Adipose tissue (tissue), 3 donors: ENCODE data around the gene VAT1L. TPM values are rescaled to one million over a fixed set of nuclear protein-coding genes. Genes with fewer than 3 reads are reported as not detected.

Experiments
- H3K27ac ChIP-seq: one replicate; pipeline ENCODE4 v1.5.1; 2013; ENCODE audit warnings: low read depth, low read length
- WGBS, 3 donors: extraction: QIAGEN DNeasy Blood & Tissue Kit; methylation state at CpG; one replicate each; pipeline ENCODE4 v1.1.7; 2013; 5-methylcytosine and 5-hydroxymethylcytosine counted together
- polyA plus RNA-seq, 3 donors: library from polyadenylated mRNA; stranded (reverse); fragments of 200-250 nt; gene quantifications; one replicate each; pipeline ENCODE4 v1.2.3, GENCODE V29; 2013
- donor health status: healthy with polysubstance abuse.
- donor health status: Bipolar disorder and iron deficiency.
- donor health status: healthy.

Gene VAT1L
- polyA plus RNA-seq, 3 donors = 0.22 to 1.1 (median 1.0) TPM

DNA sequence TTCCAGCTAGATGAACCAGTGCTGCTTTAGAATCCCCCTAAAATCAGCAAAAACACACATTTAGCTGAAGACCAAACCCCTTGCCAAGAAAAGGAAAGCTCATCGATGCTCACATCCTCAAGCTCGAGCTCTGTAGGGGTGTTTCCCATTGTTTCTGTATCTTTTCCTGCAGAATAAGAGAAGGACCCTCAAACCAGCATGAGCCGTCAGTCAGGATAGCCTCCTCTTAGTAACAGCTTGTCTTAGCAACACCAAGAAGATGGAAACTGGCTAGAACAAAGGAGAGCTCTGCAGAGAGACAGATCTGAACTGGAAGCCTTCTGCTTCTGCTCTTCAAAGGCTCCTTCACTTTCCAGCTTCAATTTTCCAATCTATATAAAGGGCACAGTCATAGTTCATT is 32.0 kb downstream of the VAT1L start:
- 46 to 74% (median 68%) methylated on average over 3 of the region's 3 CpGs for WGBS, 3 donors
- H3K27ac ChIP-seq = no peak overlapping the region

DNA sequence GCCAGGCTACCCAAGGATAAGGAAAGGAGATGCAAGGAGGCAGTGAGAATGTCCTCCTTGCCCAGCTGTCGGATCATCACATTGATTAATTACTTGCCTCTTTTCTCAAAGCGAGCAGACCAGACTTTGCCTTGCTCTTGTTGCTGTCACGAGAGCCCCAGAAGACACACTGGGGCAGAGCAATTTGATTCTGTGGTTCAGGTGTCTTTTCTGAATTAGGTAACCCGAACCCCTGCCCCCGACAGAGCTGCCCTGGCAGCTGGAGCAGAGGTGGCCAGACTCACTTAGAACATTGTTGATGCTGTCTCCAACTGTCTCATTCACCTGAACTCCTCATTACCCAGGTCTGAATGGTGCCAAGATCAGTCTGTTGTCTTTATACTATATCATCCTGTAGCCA is 34.3 kb downstream of the VAT1L start:
- H3K27ac ChIP-seq = no peak overlapping the region
- WGBS, 3 donors = 78 to 83% (median 79%) methylated on average over 5 of the region's 5 CpGs

DNA sequence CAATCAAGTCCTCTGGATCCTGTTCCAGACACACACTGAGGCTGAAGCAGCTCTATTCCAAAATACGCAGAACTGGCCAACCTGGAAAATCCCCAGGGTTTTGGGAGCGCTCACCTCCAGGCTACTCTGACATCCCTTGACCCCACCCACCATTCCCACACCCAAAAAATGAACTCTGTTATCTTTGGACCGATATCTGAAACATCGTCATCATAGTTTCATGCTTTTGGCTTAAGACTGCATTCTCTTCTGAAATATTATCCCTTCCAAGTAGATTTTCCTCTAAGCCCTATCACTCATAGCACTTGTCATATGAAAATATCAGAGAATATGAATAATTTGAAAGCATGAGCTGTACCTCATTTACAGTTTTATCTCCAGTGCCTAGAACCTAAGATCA is 34.7 kb downstream of the VAT1L start:
- H3K27ac ChIP-seq = no peak overlapping the region
- 63 to 66% (median 65%) methylated on average over 4 of the region's 4 CpGs for WGBS, 3 donors

DNA sequence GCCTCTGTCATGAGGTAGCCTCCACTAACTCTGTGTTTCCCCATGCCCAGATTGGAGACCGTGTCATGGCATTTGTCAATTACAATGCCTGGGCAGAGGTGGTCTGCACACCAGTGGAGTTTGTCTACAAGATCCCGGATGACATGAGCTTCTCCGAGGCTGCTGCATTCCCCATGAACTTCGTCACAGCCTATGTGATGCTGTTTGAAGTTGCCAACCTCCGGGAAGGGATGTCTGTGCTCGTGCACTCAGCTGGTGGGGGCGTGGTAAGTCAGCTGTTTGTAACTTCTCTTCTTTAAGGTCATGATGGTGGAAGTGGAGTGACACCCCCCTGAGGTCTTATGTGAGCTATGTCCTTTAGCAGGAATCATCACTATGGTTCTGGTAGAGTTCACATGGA is 36.8 kb downstream of the VAT1L start:
- WGBS, 3 donors = 87 to 90% (median 88%) methylated on average over 7 of the region's 7 CpGs

DNA sequence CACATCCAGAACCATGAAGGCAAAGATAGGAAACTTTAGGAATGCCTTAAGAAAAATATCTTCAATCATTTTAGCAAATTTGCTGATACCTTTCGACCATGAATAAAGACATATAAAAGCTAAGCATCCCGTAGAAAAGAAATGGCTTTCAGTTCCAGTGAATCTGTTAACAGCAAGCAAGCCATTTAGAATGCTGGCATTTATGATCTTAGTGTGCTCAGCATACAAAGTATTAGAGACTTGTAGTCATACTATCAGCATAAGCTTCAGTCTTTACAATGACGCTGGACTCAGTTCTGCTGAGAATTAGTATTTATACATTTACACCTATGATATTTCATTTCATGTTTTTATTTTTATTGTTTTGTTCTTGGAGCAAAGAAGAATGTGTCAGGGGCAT is 38.7 kb downstream of the VAT1L start:
- no peak overlapping the region for H3K27ac ChIP-seq
- WGBS, 3 donors = 83 to 91% (median 88%) methylated on average over 3 of the region's 3 CpGs

More for the DNA sequence above, 36.8 kb downstream of the VAT1L start:
- no peak overlapping the region for H3K27ac ChIP-seq

DNA sequence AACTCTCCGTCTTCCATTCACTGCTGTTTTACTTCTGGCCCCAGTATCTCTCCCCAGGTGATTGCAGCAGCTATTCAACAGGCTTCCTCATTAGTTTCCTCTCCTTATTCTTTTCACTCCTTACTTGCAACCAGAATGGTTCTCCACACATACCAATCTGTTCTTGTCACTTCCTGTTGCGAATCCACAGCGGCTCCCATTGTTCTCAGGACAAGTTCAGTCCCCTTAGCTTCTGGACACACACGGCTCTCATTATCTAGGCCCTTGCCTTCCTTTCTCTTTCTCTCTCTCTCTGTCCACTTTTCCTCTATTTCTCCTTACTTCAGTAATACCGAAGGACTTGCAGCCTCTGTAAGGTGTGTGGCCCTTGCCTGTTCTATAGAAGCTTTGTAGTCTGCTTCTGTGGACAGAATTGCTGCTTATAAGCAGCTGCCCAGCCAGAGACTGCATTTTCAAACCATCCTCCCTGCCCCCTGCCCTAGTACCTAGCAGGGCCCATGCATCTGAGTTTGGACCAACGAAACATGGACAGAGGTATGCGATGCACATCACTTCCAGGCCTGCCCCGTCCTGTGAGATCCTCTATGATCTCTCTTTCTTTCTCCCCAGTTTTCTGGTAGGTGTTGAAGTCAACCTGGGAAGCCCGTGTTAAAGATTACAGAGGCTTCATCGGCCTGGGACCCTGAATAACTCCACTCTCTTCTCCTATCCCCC is 45.7 kb downstream of the VAT1L start:
- H3K27ac ChIP-seq = no peak overlapping the region
- 66 to 85% (median 68%) methylated on average over 10 of the region's 10 CpGs for whole genome bisulfite sequencing, 3 donors

DNA sequence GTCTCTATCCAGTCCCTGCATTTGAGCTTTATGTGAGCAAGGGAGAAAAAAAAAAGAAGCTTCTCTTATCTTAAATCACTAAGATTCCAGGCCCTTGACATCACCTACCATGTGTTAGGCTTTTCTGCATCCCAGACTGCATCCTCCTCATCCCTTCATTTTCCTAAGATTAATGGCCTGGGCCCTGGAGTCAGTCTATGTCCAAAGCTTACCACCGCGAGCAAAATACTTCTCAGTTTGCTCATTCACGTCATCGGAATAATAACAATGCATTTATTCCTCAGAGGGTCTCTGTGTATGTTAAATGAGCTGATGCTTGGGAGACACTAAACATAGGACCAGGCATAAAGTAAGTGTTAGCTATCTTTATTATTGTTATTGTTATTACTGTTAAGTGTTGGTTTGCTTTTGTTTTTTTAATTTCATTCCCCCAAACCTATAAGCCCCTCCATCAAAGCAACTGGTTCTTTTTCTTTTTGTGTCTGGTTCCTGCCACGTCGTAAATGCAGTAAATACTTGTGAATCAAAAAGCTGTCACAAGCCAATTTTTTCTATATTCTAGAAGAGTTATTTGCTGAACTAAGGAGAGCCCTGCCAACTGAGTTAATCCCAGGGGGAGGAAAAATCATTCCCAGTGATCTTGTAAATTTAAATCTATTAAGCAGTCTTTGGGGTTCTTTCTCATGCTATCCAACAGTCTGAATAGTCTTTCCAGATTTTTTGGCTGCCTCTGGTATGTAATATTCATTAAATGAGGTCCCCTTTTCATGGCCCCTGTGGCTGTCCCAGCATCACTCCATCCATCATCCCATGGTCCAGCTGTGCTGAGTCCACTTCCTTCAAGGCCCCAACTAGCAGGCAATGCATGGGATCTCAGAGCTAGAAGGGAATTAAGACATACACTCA is 46.5 kb downstream of the VAT1L start:
- no peak overlapping the region for H3K27ac ChIP-seq
- WGBS, 3 donors = 65 to 85% (median 69%) methylated on average over 6 of the region's 6 CpGs

DNA sequence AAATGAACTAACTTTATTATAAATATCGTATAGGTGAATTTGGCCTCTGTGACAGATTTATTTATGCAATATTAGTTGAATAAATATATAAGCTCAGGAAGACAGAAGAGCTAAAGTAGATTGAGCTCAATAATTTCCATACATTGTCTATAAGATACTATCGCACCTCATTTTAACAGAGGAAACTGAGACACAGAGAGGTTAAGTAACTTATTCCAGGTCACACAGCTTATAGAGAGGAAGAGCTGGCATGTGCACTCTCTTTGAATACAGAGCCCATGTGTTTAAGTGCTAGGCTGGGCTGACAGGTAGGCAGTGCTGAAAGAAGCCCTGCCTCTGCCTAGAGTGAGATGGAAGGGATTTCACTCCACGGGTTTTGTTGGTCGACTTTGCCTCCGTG is 48.4 kb downstream of the VAT1L start:
- no peak overlapping the region for H3K27ac ChIP-seq
- 85 to 93% (median 91%) methylated on average over 5 of the region's 5 CpGs for WGBS, 3 donors

DNA sequence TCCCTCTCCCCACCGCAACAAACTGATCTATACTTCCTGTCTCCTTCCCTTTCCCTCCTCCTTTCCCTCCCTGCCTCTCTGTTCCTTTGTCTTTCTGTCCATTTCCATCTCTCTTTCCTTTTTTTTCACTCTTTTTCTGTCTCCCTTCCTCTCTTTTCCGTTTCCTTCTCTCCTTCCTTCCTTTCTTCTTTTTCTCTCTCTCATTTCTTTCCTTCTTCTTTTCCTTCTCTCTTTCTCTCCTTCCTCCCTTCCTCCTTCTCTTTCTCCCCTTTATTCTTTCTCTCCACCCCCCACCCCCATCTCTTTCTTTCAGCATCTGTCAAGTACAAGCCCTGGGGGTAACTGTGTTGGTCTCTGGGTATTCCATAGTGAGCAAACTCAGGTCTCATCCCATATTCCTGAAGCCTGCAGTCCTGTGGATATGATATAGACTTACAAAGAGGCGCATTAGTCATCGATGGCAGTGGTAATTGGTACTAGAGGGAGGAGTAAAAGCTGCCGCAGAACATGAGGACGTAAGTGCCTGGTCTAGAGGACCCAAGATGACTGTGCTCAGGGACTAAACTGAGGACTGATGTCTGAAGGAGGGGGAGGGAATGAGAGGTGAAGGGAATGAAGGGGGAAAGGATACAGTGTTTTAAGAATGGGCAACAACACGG is 50.4 kb downstream of the VAT1L start:
- no peak overlapping the region for H3K27ac ChIP-seq

DNA sequence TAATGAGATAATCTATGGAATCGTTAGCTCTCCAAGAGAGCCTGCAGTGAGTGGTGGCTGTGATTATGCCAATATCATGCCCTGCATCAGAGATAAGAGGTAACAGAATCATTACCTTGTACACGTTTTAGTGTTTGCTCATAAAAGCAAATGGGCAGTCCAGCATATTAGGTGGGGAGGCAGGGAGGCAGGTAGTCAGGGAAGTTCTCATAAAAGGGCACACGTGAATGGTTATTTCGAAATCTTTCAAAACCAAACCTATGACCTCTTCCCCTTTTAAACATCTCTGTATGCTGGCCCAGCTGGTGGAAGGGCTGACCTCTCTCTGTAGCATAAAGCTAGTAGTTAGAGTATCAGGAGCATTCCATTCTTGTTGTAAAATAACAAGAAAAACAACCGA is 51.7 kb downstream of the VAT1L start:
- no peak overlapping the region for H3K27ac ChIP-seq
- WGBS, 3 donors = 46 to 63% (median 60%) methylated on average over 5 of the region's 5 CpGs

More for the DNA sequence above, 50.4 kb downstream of the VAT1L start:
- WGBS, 3 donors = 75 to 84% (median 81%) methylated on average over 7 of the region's 7 CpGs

DNA sequence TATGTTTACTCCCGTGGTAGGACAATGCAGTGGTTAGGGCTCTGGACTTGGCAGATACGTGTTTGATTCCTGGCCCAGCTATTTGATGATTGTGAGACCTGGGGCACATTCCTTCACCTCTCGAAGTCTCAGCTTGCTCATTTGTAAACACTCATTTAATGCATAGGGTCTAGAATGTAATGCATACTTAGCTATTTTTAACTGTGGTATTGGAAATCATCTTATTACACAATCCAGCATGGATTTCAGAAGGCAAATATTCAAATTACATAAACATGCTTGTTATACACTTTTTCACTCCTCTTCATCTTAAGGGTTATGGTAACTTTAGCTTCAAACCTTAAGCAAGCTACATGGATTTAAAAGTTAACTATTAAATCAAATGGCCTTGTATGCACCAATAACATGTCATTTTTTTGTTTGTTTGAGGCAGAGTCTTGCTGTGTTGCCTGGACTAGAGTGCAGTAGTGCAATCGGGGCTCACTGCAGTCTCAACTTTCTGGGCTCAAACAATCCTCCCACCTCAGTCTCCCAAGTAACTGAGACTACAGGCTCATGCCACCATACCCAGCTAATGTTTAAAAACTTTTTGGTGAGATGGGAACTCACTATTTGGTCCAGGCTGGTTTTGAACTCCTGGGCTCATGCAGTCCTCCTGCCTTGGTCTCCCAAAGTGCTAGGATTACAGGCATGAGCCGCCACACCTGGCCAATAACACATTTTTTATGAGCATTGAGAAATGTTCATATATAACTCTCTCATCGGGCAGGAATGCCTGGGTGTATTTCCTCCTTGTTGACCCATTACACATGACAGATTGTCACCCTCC is 52.5 kb downstream of the VAT1L start:
- H3K27ac ChIP-seq = no peak overlapping the region
- 43 to 70% (median 69%) methylated on average over 6 of the region's 6 CpGs for WGBS, 3 donors

DNA sequence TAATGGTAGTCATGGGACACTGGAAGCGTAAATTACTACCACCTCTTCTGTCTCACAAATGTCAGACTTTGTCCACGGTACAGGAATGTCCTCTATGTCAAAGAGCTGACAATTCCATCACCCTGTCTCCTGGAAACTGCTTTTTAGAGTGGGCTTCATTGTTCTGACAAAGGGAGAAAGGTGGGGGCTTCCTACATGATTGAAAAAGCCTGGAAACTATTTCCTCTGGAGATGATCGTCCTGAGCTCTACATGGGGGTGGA is 53.1 kb downstream of the VAT1L start:
- H3K27ac ChIP-seq = no peak overlapping the region
- 60 to 73% (median 60%) methylated on average over 3 of the region's 3 CpGs for WGBS, 3 donors

DNA sequence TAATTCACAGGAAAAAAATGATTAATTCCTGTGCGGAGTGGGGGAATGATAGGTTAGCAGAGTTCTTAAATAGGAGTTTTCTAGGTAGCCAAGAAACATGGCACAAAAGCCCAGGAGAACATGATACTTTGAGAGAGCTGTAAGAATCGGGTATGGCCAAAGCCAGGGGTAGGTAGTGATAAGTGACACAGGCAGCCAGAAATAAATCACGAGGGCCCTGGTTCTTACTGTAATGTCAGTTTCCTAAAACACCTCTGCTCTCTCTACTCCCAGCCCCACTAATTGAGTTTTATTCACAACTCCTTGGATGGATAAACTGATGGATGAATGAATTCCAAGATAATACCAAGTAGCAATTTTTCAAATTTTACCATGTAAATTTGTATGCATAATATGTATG is 54.1 kb downstream of the VAT1L start:
- 90 to 95% (median 95%) methylated on average over 3 of the region's 3 CpGs for WGBS, 3 donors
- no peak overlapping the region for H3K27ac ChIP-seq

DNA sequence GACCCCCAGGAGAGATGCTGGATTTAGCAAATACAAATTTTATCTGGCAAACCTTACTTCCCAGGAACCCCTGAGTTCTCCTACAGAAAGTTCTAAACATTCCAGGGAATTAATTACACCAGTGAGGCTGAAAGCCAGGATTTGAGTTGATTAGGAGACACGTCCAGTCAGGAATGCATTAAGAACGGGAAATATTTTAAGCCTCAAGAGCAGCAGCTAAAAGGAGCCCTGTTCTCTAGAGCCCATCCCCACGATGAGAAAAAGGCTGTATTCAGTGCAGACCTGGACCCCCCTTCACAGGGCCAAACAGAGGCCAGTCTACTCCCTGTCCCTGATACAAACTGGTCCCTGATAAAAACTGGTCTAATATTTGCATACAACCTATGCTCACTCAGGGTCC is 55.0 kb downstream of the VAT1L start:
- H3K27ac ChIP-seq = no peak overlapping the region
- 42 to 51% (median 50%) methylated on average over 3 of the region's 3 CpGs for WGBS, 3 donors

DNA sequence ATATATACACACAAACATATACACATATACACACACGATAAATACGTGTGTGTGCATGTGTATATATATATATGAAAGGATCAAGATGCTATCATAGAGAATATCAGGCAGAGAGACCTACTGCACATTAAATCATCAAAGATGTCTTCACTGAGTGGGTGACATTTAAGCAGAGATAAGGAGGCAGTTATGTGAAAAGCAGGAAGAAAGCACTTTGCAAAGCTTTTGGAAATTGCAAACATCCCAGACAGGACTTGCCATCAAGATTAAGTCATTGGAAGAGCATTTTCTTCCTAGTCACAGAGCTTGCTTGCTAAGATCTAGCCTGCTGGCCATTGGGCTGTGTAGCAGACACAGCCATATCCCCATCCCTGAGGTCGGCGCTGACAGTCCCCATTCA is 56.4 kb downstream of the VAT1L start:
- no peak overlapping the region for H3K27ac ChIP-seq
- WGBS, 3 donors = 74 to 84% (median 84%) methylated on average over 4 of the region's 4 CpGs

DNA sequence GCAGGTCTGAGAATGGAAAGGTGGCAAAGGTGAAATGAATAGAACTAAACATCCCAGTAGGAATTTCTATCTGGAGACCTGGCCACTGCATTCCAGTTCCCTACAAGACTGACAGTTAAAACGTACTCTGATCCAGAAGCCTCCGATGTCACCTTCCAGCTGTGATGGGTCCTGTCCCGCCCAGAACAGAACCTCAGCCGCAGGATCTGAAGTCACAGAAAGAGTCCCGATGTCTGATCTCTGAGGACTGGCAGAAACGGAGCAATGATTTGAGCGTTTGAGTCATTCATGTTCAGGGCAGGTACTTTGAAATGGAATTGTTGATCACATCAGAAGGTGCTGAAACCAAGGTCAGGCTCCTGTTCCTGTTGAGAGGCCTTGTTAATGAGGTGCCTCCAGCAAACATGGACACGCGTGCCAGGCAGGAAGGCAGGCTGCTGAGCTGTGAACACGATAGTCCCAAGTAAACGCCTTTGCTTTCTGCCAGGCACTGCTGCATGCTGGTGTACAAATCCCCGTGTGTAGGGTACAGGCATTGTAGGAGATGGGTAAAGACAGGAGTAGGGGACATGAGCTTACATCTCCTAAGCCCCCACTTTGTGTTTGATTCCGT is 61.4 kb downstream of the VAT1L start:
- H3K27ac ChIP-seq = no peak overlapping the region
- 58 to 81% (median 81%) methylated on average over 13 of the region's 13 CpGs for WGBS, 3 donors

DNA sequence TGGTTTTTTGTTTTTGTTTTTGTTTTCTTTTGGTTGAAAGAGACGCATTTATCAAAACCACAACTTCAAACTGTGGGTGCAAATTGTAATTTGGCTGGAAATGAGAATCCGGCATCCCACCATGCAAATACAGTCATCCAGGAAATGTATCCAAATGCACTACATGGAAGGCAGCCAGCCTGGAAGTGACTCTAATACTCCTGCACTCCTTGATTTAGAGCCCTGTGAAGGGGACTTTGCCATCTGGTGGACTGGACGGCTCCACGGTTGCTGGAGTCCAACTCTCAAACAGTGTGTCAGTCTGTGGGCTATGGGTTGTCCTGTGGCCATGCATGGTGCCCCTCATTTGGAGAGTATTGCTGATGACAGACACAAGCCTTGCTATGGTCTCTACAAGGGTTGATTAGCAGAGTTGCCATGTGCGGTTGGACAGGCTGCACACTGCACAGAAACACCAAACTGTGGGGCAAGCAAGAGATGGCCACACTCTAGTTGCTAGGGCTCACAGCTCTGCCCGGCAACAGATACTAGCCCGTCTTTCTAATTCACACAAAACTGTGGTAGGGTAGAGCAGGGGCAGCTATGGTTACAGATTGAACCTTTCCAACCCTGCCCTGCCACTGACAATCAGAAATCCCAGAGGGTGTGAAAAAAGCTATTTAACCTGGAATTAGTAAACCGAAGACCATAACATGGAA is 62.4 kb downstream of the VAT1L start:
- 76 to 92% (median 77%) methylated on average over 8 of the region's 8 CpGs for WGBS, 3 donors
- H3K27ac ChIP-seq = no peak overlapping the region

DNA sequence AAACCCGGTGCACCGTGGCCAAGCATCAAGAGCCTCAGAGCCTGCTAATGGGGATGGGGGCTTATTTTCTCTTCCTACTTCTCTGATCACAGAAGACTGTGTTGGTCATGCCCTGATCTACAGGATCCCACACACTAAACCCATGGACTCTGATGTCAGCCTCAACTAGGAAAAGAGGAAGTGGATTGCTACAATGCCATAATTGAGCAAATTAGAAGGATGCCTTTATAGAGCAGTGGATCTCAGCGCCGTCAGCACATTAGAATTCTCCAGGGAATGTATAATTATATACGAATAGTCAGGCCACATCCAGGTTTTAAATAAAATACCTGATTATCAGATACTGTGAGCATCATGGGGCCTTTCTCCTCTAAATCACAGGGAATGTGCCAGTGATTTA is 64.8 kb downstream of the VAT1L start:
- H3K27ac ChIP-seq = no peak overlapping the region
- 77 to 86% (median 84%) methylated on average over 5 of the region's 5 CpGs for WGBS, 3 donors
